D721Med (cell line): ENCODE results near the gene NAE1.

Source experiments
- DNase-seq: peaks from one replicate; pipeline ENCODE4 v3.0.0; 2011; ENCODE audit warnings: low spot score; ENCODE audit not compliant: insufficient read length
- FAIRE-seq: peaks from 2 replicates; lab custom pipeline; 2011; peaks lifted over from hg19 to GRCh38; lab: Jason Lieb, UNC
- TF ChIP-seq, protein P1 (sequence below): IDR thresholded peaks from 2 replicates; pipeline ENCODE4 v1.5.1; 2012; ENCODE audit warnings: mild to moderate bottlenecking, control low read depth; ENCODE audit not compliant: insufficient read depth; ENCODE audit errors: missing control alignments

The NAE1 gene

DNA sequence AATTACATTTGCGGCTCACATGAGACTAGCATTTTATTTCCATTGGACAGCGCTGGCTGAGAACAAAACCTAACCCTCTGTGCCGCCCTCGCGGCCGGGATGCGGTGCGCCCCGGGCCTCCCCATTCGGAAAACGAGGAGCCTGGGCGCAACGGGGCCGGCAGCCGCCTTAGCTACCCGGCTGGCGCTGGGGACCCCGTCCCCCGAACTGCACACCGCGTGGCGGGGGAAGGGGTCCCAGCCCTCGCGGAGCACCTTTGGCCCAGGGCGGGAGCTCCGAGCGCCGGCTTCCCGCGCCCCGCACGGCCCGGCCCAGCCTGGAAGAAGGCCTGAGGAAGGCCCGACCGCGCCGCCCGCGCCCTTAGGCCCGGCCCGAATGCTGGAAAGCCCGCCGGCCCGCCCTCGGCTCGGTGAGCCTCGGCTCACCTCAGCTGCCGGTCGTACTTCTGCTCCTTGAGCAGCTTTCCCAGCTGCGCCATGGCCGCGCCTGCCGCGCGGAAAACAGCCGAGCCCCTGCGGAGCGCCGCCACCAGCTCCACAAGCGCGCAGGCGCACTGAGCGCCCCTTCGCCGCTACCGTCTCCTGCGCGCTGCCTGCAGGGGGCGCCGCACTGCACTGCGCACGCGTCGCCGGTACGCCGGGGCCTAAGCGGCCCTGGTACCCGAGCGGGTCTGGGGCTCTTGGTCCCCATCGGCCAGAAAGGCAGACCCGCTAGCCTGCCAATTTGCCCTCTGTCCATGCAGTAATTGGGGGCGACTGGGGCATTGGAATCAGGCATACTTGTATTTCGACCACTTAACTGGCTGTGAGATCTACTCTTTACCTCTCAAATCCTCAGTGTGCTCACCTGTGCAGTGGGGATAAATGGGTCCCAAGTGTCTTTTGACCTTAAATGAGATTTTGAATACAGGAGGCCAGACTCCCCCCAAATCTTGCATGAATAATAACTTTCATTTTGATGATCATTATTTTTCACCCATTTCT is at the start of gene NAE1:
Gene NAE1, minus strand, starts transcription at position 555 of the 983 bp plus-strand sequence. Its CDS starts 77 bp downstream, at position 478.
- FAIRE-seq: no peak
- DNase-seq: no peak
- TF ChIP-seq, protein P1, sequence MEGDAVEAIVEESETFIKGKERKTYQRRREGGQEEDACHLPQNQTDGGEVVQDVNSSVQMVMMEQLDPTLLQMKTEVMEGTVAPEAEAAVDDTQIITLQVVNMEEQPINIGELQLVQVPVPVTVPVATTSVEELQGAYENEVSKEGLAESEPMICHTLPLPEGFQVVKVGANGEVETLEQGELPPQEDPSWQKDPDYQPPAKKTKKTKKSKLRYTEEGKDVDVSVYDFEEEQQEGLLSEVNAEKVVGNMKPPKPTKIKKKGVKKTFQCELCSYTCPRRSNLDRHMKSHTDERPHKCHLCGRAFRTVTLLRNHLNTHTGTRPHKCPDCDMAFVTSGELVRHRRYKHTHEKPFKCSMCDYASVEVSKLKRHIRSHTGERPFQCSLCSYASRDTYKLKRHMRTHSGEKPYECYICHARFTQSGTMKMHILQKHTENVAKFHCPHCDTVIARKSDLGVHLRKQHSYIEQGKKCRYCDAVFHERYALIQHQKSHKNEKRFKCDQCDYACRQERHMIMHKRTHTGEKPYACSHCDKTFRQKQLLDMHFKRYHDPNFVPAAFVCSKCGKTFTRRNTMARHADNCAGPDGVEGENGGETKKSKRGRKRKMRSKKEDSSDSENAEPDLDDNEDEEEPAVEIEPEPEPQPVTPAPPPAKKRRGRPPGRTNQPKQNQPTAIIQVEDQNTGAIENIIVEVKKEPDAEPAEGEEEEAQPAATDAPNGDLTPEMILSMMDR: peak; percentile 96

- FAIRE-seq: no peak
- TF ChIP-seq, protein P1: no peak
- no peak for DNase-seq
Observed at GRCh38 chr16:66878067-66878466, 47.3 kb upstream of the NAE1 start.

- TF ChIP-seq, protein P1: no peak
- no peak for FAIRE-seq
- no peak for DNase-seq
Observed at GRCh38 chr16:66874079-66874775, 43.5 kb upstream of the NAE1 start.

DNA sequence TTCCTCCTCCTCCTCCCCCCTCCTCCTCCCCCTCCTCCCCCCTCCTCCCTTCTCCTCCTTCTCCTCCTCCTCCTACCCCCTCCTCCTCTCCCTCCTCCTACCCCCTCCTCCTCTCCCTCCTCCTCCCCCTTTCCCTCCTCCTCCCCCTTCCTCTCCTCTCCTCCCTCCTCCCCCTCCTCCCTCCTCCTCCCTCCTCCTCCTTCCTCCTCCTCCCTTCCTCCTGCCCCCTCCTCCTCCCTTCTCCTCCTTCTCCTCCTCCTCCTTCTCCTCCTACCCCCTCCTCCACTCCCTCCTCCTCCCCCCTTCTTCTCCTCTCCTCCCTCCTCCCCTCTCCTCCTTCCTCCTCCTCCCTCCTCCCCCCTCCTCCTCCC is 42.9 kb upstream of the NAE1 start:
- DNase-seq (no peak), FAIRE-seq (no peak)
- TF ChIP-seq, protein P1: no peak

DNA sequence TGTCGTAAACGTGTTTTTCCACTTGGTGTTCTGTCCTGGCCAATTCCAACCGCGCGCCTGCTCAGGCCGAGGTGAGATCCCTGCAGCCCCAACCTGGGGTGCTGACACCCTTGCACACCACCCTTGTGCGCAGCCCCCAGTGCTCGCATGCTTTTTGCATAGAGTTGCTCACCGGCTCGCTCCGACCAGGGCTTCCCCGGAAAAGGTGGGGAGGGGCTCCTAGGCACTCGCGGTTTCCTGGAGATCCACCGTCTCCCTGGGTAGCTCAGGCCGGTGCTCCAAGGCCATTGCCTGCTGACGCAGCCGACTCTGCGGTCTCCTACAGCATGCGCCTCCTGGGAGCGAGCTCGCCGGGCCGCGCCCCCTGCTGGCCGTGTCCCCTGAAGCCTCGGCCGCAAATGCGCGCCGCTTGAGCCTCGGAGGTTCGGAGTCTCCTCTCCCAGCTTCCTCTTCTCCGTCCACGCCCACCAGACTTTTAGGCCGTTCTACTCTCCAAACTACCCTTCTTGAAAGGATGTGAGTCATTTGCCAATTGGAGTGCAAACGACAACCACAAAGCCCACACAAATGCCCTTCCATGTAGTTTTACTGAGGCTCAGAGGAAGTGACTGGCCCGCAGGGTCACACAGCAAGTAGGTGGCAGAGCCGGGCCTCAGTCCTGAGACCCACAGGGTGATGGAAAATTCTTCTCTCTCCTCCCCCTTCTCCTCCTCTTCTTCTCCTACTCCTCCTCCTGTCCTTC is 42.3 kb upstream of the NAE1 start:
- TF ChIP-seq, protein P1: peak; percentile 85
- DNase-seq (peak; percentile 48), FAIRE-seq (no peak)

DNA sequence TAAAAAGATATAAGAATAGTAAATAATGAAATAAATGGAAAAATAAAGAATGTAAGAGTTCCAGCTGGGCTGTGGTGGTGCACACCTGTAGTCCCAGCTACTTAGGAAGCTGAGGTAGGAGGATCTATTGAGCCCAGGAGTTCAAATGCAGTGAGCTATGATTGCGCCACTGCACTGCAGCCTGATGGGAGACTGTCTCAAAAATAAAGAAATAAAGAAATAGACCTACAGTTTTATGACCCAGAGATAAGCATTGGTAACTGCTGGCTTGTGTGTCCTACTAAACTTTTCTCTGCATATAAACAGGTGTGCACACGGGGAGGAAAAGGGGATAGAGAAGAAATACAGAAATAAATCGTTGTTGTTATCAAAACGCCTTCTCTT is 41.8 kb upstream of the NAE1 start:
- DNase-seq (no peak), FAIRE-seq (no peak)
- TF ChIP-seq, protein P1: no peak
